Activated effector memory CD4-positive, alpha-beta T cell treated with Interleukin-2 at 50 U/mL for 16 hours (primary cell): ENCODE results near the gene ELP5.
A peak's percentile ranks its signal among the peaks of the same experiment; 100 is the strongest.
"Not testable (repeated sequence)": the region's sequence is repeated elsewhere in the genome, so short reads cannot be mapped to it uniquely, and the experiment has no call there.

Experiments used
- DNase-seq: peaks from one replicate; pipeline ENCODE4 v3.0.0-alpha.2; 2020

The ELP5 gene

DNA sequence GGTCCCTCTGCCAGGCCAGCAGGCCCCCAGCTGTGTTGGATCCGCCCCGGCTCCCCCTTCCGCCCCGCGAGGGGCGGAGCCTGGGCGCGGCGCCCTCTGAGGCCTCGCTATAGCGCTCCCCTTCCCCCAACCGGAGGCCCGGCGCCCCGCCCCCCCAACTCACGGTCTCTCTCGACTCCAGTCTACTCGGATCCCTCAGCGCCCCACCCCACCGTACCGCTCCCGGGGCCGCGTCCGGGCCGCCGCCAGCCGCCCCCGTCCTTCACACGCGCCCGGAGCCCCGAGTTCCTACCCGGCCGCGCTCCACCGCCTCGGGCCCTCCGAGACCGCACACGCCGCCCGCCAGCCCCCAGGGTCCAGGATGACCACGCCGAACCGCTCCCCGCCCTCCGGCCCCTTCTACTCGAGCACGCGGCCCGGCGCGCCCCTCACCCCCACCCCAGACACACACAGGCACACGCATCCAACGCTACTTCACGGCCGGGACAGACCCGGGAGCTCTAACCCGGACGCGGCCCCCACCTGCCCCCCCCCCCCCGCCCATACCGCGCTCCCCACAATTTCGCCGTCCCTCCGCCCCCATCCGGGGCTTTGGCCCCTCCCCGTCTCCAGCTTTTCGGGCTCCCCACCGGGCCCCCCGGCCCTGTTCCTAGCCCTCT lies 14.1 kb upstream of the ELP5 start:
- DNase-seq, result peak; percentile 72

DNA sequence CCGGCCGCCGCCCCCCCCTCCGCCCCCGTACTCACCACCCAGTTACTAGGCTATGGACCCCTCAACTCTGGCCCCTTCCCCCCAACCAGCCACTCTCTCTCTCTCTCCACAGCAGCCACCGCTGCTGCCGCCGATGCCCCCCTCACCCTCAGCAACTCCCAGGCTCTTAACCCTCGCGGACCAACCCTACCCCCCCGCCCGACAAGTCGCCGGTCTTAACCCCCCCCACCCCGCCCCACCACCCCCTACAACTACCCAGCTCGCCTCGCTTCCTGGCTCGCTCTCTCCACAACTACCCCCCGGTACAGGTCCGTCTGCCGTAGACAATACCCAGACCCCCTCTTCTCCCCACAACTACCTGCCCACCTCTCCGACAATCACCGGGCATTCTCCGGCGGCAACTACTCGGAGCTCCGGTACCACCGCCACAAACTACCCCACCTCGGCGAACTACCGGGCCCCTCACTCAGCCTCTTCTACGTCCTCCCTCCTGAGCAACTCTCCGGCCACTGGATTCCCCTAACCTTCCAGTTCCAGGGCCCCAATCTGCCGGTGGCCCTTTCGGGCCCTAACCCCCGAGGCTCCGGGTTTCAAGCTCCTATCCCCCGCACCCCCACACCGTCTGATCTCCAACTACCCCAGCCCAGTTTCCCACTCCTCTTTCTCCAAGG lies 13.5 kb upstream of the ELP5 start:
- peak; percentile 18 for DNase-seq

DNA sequence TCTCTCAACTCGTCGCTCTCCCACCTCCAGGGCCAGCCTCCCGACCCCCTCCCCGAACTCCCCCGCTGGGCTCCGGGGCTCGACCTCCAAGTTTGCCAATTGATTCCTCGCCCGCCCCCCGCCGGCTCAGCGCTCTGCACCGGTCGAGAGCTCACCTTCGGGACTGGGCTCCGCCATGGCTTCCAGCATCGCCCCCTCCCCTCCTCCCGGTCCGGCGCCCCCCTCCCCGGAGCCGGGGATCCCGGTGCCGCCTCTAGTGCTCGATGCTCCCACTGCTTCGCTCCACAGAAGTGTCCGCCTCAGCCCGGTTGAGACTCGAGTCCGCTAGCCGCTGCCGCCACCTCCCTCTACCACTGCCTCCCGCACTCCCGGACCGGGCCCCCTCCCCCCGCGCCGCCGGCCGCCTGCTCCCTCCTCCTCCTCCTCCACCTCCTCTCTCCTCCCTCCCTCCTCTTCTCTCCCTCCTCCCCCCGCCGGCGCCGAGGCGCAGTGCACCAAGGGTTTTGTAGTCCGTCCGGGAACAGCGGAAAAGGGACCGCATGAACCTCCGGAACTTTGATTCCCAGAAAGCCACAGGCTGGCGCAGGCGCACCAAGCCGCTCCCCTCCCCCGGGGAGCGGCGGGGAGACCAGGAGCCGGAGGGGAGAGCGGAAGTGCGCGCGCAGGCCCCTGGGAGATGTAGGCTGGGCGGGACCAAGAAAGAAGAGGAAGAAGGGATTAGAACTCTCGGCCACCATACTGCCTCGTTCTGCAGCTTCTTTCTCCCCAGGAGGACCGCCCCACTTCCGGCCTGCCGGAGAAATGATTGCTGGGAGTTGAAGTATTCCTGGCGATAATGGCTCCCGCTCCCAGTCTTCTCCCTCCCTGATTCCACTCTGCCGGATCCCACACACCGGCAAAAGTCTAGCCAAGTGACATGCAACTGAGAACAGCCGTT lies 12.7 kb upstream of the ELP5 start, which contains the start of gene PHF23:
Gene PHF23, minus strand, starts transcription at position 367 of the 937 bp plus-strand sequence. Its CDS starts 178 bp downstream, at position 189.
- peak; percentile 98 for DNase-seq

DNA sequence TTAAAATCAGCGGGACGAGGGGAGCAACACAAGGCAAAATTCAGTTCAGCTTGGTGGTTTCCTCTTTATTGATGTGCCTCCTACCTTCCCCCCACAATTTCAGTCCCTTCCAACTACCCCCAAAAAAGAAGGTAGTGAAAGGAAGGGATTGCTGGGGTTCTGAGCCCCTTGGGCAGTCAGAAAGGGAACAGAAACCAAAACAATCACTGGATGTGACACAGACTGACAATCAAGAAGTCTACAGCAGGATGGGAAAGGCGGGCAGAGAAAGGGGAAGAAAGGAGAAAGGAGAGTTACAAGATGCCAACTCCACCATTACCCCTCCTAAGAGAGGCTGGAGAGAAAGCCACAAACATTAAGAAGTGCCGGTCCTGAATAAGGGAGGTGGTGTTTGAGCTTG lies 11.6 kb upstream of the ELP5 start:
- DNase-seq, result no peak

DNA sequence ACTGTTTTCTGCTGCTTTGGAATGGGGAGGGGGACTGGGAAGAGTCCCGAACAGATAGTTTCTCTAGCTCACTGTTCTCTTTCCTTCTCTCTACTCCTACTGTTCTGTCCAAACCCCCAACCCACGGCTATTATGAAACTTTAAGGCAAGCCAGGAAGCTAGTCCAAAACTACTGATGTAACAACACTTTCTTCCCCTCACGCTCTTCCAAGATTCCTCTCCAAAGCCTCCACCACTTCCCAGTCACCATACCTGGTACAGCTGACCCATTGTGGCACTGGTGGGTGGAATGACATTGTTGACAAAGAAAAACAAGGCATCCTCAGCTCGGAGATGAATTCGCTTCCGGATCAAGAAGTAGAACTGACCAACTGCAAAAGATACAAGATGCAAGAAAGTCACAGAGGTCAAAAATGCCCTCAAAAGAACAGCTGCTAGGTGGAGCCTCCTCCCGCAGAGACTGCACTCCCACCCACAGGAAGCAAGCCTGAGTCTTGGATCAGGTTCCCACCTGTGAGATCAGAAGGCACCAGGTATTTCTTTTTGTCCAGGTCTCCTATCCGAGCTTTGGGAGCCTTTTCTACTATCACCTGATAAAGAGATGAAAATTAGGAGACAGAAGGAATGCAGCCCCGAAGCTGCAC lies 10.8 kb upstream of the ELP5 start:
- DNase-seq, result no peak

DNA sequence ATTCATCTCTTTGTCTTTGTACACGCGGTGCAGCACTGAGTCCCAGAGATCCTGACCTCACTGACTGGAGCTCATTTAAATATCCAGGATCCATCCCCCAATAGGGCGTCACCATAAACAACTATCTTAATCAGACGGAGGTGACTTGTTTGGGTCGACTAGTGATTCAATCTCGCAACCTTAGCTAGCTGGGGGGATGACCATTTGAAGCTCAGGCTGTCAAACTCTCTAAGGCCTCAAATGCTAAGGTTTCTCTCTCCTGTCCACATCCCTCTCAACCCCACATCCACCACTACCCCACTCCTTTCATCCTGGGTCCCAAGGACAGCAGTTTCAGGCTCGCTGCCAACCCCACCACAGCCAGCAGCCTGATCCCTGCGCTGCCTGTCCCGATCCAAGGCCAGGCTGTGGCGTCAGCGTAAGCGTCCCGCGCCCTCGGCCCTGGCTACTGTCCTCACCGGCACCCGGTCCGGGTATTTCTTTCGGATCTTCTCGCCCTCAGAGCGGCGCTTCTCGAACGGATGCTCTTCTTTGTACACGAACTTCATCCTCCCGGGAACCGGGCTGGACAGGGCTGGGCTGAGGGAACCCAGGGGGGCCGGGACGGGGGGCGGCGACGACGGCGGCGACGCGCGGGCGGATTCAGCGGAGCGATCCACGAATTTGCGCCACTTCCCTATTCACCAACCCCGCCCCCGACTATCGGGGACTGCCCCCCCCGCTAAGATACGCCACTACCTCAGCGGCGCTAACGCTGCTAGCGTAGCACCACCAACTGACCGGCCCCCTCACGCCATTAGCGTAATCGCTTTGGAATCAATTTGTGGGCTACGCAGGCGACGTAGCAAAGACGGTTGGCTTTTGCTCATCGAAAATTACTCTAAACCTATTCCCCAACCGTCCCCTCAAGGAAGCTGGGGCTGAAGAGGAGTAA lies 10.0 kb upstream of the ELP5 start, which contains the start of gene GABARAP:
Gene GABARAP, minus strand, starts transcription at position 667 of the 934 bp plus-strand sequence. Its CDS starts 119 bp downstream, at position 548.
- peak; percentile 89 for DNase-seq

DNA sequence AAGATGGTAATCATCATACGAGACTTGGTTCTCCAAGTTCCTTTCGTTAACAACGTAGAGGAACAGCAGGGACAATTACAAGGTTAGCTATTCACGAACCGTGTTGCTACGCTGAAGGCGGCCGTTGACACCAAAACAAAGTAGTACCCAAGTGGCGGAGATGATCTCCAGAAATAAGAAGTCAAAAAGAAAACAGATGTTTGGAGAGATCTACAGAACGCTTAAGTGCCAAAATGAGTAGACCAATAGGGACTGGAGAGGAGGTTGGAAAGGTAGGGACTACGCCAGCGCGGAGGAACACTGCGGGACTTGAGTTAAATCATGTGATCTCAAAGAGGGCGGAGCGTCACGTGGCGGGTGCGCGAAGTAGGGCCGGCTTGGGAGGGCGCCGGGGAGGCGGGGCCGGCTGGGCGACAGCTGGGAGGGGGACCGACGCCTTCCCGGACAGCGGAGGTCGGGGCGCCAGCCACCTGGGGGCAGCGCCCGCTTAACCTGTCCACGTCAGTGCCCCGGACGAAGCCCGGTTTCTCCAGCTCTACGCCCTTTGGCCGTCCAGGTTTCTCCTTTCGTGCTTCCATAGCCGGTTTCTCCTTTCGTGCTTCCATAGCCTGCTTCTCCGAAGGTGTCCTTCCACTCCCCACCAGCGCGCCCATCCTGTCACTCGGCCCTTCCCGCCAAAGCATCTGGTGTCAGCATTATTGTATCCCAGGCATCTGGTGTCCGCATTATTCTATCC lies 9.1 kb upstream of the ELP5 start:
- DNase-seq, result peak; percentile 89

DNA sequence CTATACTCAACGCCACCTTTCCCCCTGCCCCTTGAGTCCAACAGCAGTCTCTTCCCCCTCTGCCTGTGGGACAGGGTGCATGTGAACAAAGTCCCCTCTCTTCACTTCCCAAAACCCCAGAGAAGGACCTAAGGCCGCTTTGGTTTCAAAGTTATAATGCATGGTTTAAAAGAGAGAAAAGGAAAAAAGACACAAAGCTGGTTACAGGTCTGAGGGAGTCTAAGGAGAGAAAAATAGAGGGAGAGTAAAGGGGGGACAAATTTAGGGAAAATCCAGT lies 8.6 kb upstream of the ELP5 start:
- DNase-seq, result no peak

DNA sequence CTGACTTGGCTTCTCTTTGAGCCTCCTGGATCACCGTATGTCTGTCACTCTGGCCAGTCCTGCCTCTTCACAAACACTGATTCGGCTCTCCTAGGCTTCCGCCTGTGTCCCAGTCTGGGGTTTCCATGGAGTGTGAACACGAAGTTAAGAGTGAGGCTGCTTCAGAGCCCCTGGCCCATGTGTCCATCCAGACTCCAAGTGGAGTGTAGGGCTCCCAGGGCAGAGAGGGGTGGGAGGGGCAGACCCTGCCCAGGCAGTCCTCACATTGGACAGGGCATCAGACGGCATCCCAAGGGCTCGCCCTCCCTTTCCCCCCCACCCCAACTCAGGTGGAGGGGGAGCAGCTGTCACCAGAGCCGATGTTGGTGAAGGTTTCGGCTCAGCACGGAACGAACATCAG lies 8.2 kb upstream of the ELP5 start:
- DNase-seq, result not testable (repeated sequence)

DNA sequence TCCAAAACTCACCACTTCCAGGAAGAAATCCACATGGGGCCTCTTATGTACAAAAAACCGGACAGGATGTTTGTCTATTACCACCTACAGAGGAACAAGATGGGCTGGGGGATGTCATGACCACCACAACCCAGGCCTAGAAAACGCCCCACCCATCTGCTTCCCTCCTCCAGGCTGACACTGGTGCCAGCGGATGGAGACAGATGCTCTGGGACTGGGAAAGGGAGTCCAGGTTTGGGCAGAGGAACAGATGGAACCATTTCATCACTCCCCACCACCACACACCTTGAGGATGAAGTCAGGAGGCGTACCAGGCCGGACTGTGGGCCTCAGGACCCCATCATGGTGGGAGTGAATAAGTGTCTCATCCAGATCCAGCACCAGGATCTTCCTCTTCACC lies 5.2 kb upstream of the ELP5 start:
- no peak for DNase-seq

DNA sequence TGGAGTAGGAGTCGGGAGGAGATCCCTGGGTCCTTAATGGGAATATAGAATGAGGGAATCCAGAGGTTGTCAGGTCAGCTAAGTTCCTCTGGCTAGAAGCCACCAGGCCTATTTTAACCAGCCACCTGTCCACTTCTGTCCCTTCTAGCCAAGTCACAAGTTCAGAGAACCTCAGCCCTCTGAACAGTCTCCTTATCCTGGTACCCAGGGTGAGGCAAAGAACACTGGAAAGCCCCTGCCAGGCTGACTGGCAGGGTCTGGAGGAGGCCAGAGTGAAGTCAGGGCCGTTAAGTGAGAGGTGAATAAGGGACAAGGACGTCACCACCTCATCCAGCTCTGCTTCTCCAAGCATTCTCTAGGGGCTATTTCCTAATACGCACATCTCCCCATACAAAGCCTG lies 3.2 kb upstream of the ELP5 start:
- no peak for DNase-seq

DNA sequence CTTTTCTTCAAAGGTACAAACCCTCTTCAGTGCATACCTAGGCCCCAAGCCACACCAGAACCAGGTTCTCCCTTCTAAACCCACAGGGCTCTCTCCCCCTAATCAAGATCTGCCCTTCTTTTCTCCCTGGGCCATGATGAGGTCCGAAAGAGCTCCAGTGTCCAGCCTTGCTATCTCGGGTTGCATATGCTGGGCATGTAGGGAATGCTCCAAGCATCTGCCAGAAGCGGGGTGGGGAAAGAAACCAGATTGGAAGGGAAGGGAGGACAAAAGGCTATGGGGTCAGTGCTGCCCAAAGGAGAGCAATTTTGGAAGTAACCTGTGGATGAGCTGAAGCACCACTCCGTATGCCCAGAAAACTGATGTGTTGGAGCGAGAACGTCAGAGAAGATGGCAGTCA lies 2.8 kb upstream of the ELP5 start:
- no peak for DNase-seq

DNA sequence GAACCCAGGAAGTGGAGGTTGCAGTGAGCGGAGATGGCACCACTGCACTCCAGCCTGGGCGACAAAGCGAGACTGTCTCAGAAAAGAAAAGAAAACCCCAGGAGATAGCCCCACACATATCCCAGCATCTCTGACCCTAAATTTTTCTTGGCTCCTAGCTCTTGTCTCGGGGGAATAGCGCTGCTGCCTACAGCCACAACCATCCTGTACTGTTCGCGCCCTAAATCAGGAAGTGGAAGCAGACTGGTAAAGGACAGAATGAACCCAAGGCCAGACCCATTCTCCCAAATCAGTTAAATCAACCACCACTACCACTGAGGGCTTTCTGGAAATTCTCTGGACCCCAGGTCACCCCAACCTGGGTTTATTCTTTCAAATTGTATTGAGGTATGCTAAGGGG lies 2.2 kb upstream of the ELP5 start:
- no peak for DNase-seq

DNA sequence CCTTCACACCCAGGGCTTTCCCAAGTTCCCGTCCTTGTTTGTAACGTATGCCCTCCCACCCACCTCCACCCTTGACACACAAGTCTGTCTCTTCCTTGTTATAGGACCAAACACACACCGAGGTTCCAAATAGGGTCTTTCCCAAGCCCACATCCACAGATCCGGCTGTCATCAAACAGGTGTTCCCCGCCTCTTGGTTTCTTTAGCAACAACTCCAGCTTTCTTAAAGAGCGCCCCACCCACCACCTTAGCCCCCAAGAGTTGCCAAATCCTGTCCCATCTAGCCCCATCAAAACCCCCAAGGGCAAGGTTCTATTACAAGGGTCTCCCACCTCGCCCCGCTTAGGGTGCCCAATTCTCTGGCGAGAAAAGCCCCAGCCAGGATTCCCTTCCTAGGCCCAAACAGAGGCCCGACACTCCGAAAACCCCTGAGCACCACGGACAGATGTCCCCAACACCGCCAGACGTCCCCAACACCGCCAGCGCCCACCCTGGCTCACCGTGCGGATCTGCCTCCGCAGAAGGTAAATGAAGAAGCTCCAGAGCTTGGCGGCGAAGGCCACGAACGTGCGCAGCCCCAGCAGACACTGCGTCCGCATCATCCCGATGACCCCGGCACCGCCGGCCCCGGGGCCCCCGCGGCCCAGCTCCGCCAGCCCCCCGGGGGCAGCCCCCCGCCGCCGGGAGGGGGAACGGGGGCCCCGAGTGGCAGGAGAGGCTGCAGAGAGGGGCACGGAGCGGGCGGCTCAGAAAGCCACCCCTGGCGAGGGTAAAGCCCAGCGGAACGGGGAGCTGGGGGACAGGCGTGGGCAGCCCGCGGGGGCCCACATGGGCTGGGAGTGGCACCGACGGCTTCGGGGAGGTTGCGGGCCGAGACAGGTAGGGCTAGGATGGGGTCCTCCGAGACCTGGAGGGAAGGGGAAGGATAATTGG lies 1.1 kb upstream of the ELP5 start:
- no peak for DNase-seq

DNA sequence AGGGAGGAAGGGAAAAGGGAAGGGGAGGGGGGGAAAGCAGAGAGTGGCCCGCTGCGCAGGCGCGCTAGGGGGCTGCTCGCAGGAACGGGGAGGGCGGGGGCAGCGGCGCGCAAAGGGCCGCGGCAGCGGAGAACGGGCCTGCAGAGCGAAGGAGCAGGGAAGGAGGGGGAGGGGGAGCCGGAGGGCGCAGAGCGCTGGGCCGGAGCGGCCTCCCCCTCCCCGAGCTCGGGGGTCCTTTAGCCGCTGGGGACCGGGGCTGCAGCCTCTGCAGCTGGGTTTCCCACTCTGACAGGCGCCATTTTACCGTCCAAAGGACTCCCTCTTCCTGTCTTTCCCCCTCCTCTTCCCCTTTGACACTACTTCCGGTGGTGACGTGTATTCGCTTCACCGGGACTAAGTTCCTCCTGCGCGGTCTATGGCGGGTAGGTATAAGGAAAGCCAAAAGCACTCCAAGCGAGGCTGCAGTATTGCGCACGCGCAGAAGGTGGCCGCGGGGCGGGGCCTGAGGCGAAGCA lies 297 bp upstream of the ELP5 start, which contains the start of gene CTDNEP1:
Gene CTDNEP1, minus strand, starts transcription at position 74 of the 515 bp plus-strand sequence. CDS start 438 bp downstream, outside the sequence.
- peak; percentile 94 for DNase-seq

DNA sequence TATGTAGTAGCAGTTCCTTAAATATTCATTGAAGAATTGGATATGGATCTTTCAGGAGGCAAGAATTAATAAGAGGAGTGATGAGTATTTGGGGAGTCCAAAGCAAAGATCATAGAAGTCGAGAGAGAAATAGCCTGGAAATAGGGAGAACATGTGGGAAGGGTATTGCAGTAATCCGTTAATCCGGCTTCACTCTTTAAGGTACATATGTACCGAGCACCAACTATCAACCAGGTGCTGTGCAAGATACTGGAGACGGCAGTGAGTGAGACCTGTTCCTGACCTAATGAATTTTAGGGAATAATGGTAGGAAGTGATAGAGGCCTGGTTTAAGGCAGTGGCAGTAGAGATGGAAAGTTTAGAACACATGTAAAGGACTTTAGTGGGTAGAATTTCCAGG lies 1.1 kb downstream of the ELP5 start:
- DNase-seq, result no peak

DNA sequence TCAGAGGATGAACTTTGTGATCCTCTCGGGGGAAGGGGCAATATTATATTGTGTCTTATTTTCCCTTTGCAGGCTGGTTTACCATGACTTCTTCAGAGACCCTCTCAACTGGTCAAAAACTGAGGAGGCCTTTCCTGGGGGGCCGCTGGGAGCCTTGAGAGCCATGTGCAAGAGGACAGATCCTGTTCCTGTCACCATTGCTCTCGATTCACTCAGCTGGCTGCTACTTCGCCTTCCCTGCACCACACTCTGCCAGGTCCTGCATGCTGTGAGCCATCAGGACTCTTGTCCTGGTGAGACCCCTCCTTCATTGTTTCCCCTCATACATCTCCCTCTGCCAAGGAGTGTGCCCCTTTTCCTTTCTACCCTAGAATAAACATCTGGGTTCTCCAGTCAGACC lies 2.5 kb downstream of the ELP5 start:
- DNase-seq, result no peak

DNA sequence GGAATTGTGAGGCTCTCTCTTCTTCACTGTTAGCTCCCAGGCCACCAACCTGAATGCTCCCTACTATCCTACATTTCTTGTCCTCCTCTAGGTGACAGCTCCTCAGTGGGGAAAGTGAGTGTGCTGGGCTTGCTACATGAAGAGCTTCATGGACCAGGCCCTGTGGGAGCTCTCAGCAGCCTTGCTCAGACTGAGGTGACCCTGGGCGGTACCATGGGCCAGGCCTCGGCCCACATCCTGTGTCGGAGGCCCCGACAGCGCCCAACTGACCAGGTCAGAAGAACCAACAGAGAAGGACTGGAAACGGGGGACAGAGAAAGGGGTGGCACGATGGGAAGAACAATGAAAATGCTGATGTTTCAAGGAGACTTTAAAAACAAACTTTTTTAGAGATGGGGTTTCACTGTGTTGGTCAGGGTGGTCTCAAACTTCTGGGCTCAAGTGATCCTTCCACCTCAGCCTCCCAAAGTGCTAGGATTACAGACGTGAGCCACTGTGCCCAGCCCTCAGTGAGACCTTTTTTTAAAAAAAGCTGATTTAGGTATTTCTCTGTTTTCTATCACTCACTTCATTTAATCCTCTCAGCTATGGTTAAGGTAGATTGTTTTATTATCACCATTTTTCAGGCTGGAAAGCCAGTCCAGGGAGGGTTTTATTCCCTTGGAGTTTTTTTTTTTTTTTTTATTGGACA lies 4.9 kb downstream of the ELP5 start:
- DNase-seq, result no peak
